ENCODE data around the gene FHIT. TPM values are rescaled to one million over a fixed set of nuclear protein-coding genes. Genes with fewer than 3 reads are reported as not detected.

Gene FHIT
- total RNA-seq, 4 donors from 2014 or later = 1.6 to 12.9 (median 7.8) TPM

- no peak for DNase-seq (ENCODE audit: low spot score in 2 of 2)
- Histone ChIP-seq H3K4me3 (no peak overlapping the region), H3K4me1 (peaks cover 0 to 14% (median 3%) of the 10 kb centered on the region in 4 donors), H3K27me3 (no peaks in the 10 kb centered on the region), H3K9me3 (no peaks in the 10 kb centered on the region), H3K36me3 (no peaks in the 10 kb centered on the region), H3K27ac (no peak overlapping the region)
- 73 to 83% methylated on average over 8 of the region's 8 CpGs for WGBS, 2 donors
- TF ChIP-seq EP300 (IDR thresholded peaks at IDR 0.05) (no peak), POLR2A (IDR thresholded peaks at IDR 0.05) (no peak)
- TF ChIP-seq, protein P1, sequence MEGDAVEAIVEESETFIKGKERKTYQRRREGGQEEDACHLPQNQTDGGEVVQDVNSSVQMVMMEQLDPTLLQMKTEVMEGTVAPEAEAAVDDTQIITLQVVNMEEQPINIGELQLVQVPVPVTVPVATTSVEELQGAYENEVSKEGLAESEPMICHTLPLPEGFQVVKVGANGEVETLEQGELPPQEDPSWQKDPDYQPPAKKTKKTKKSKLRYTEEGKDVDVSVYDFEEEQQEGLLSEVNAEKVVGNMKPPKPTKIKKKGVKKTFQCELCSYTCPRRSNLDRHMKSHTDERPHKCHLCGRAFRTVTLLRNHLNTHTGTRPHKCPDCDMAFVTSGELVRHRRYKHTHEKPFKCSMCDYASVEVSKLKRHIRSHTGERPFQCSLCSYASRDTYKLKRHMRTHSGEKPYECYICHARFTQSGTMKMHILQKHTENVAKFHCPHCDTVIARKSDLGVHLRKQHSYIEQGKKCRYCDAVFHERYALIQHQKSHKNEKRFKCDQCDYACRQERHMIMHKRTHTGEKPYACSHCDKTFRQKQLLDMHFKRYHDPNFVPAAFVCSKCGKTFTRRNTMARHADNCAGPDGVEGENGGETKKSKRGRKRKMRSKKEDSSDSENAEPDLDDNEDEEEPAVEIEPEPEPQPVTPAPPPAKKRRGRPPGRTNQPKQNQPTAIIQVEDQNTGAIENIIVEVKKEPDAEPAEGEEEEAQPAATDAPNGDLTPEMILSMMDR (IDR thresholded peaks at IDR 0.05) = no peak
Observed at GRCh38 chr3:60746043-60746638, 505.1 kb downstream of the FHIT start.

- TF ChIP-seq EP300 (IDR thresholded peaks at IDR 0.05) = no peak
- no peak for TF ChIP-seq POLR2A (IDR thresholded peaks at IDR 0.05)
- H3K27ac ChIP-seq = no peak overlapping the region
- WGBS, 2 donors = 7 to 17% methylated on average over 4 of the region's 4 CpGs
- H3K36me3 ChIP-seq = no peaks in the 10 kb centered on the region
- no peaks in the 10 kb centered on the region for H3K9me3 ChIP-seq
- no peaks in the 10 kb centered on the region for H3K27me3 ChIP-seq
- no peak overlapping the region for H3K4me3 ChIP-seq
- peaks cover 0 to 14% (median 3%) of the 10 kb centered on the region in 4 donors for H3K4me1 ChIP-seq
- no peak for DNase-seq (ENCODE audit: low spot score in 2 of 2)
Observed at GRCh38 chr3:60743631-60744164, 507.6 kb downstream of the FHIT start.

DNA sequence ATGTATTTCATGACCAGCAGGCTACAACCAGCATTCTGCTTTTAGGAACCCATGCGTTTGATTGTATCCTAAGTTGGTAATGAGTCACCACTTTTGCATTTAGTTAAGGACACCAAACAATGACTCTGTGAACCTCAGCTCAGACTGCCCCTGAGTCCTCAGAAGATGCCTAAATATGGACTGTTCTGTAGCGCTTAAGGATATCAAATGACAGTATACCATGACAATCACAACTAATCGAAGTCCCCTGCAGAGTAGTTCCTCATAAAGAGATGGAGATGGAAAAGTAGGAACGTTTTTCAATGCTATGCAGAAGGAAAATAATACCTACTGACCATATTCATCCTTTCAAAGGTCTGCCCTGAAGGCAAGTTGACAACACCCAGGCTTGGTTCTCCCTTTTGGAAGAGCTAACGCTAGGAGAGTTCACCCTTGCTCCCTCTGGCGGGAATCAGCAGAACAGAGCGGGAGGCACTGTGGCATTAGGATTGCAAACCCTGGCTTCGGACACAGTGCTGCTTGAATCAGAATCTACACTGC lies 508.6 kb downstream of the FHIT start:
- WGBS, 2 donors = 69 to 73% methylated on average over 8 of the region's 8 CpGs
- no peaks in the 10 kb centered on the region for H3K9me3 ChIP-seq
- H3K27ac ChIP-seq = no peak overlapping the region
- DNase-seq (ENCODE audit: low spot score in 2 of 2) = no peak
- peaks cover 0 to 14% (median 3%) of the 10 kb centered on the region in 4 donors for H3K4me1 ChIP-seq
- no peaks in the 10 kb centered on the region for H3K36me3 ChIP-seq
- no peaks in the 10 kb centered on the region for H3K27me3 ChIP-seq
- TF ChIP-seq POLR2A (IDR thresholded peaks at IDR 0.05) (no peak), EP300 (IDR thresholded peaks at IDR 0.05) (no peak)
- TF ChIP-seq, protein P1 (IDR thresholded peaks at IDR 0.05) = no peak
- H3K4me3 ChIP-seq = no peak overlapping the region

- WGBS, 2 donors = 81 to 91% methylated on average over 8 of the region's 8 CpGs
- TF ChIP-seq EP300 (IDR thresholded peaks at IDR 0.05) (no peak), POLR2A (IDR thresholded peaks at IDR 0.05) (no peak)
- TF ChIP-seq, protein P1 (IDR thresholded peaks at IDR 0.05) = no peak
Observed at GRCh38 chr3:60737633-60738399, 513.4 kb downstream of the FHIT start.

DNA sequence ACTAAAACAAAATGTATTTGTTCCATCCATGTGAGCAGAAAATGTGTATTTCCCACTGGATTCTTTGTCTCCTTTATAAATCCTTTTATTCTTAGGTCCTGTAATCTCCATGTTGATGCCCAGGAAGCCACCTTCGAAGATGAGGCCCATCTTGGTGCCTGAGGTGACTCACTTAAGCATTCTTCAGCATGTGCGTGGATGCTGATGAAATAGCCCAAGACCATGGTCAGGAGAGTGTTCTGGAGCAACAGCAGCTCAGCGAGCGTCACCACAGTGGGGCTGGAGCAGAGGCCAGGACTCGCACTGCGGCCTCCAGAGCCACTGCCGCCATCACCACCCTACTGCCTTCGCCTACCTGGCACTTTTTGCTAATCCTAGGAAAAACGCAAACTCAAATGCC lies 520.9 kb downstream of the FHIT start:
- H3K27ac ChIP-seq = no peak overlapping the region
- DNase-seq (ENCODE audit: low spot score in 2 of 2) = no peak
- H3K4me3 ChIP-seq = no peak overlapping the region
- H3K27me3 ChIP-seq = no peaks in the 10 kb centered on the region
- H3K4me1 ChIP-seq = no peaks in the 10 kb centered on the region
- no peaks in the 10 kb centered on the region for H3K36me3 ChIP-seq
- peaks cover 0 to 9% (median 0%) of the 10 kb centered on the region in 4 donors for H3K9me3 ChIP-seq
- TF ChIP-seq, protein P1 (IDR thresholded peaks at IDR 0.05) = no peak
- WGBS, 2 donors = 97 to 99% methylated on average over 9 of the region's 9 CpGs

More at GRCh38 chr3:60737633-60738399, 513.4 kb downstream of the FHIT start:
- no peak for DNase-seq (ENCODE audit: low spot score in 2 of 2)
- Histone ChIP-seq H3K27ac (no peak overlapping the region), H3K4me3 (no peak overlapping the region), H3K4me1 (peaks cover 0 to 3% (median 0%) of the 10 kb centered on the region in 4 donors), H3K27me3 (no peaks in the 10 kb centered on the region), H3K9me3 (no peaks in the 10 kb centered on the region), H3K36me3 (no peaks in the 10 kb centered on the region)
